Parathyroid adenoma (tissue), 2 donors: ENCODE results near the gene SLC12A5.

Experiments
- H2AFZ ChIP-seq: fragments of 300-600 bp; sonication (generic); one replicate; pipeline ENCODE4 v1.7.0; 2017; ENCODE audit warnings: antibody characterized with exemption, mild to moderate bottlenecking
- H3K27ac ChIP-seq: fragments of 300-600 bp; sonication (generic); one replicate; pipeline ENCODE4 v1.7.0; 2017
- H3K27me3 ChIP-seq: fragments of 300-600 bp; sonication (generic); one replicate; pipeline ENCODE4 v1.7.0; 2017; ENCODE audit warnings: low read length; ENCODE audit not compliant: control insufficient read depth, insufficient read depth
- H3K36me3 ChIP-seq: fragments of 300-600 bp; sonication (generic); one replicate; pipeline ENCODE4 v1.7.0; 2017; ENCODE audit warnings: low read length; ENCODE audit not compliant: control insufficient read depth, insufficient read depth
- H3K4me1 ChIP-seq: fragments of 300-600 bp; sonication (generic); one replicate; pipeline ENCODE4 v1.7.0; 2017; ENCODE audit warnings: control low read depth
- H3K4me2 ChIP-seq: fragments of 300-600 bp; sonication (generic); one replicate; pipeline ENCODE4 v1.7.0; 2017; ENCODE audit warnings: low read length
- H3K4me3 ChIP-seq: fragments of 300-600 bp; sonication (generic); one replicate; pipeline ENCODE4 v1.7.0; 2017; ENCODE audit warnings: low read depth, low read length
- H3K79me2 ChIP-seq: fragments of 300-600 bp; sonication (generic); one replicate; pipeline ENCODE4 v1.7.0; 2017; ENCODE audit warnings: control low read depth
- H3K9ac ChIP-seq: fragments of 300-600 bp; sonication (generic); one replicate; pipeline ENCODE4 v1.7.0; 2017; ENCODE audit warnings: mild to moderate bottlenecking
- H3K9me3 ChIP-seq: fragments of 300-600 bp; sonication (generic); one replicate; pipeline ENCODE4 v1.7.0; 2017; ENCODE audit warnings: low read length; ENCODE audit not compliant: control insufficient read depth
- TF ChIP-seq, protein P1 (sequence below): fragments of 300-600 bp; sonication (generic); IDR thresholded peaks from one replicate; pipeline ENCODE4 v1.7.0; 2017; ENCODE audit warnings: antibody characterized with exemption, mild to moderate bottlenecking
- donor health status: primary hyperparathyroidism.

SLC12A5 gene

GRCh38 chr20:46028772-46029371 is at the start of gene SLC12A5:
Gene SLC12A5, plus strand, starts transcription at chr20:46029215. Its CDS starts 130 bp downstream, at chr20:46029345.
- Histone ChIP-seq H3K9me3 (no peaks in the 10 kb centered on the region), H3K27me3 (peaks cover 6% of the 10 kb centered on the region), H3K79me2 (no peaks in the 10 kb centered on the region), H3K36me3 (no peaks in the 10 kb centered on the region), H3K27ac (no peak within 1 kb of the TSS), H3K4me1 (peaks cover 13% of the 10 kb centered on the region), H2AFZ (peak within 1 kb of the TSS; percentile 74), H3K4me3 (no peak within 1 kb of the TSS), H3K4me2 (no peak within 1 kb of the TSS), H3K9ac (peak within 1 kb of the TSS; percentile 28)
- TF ChIP-seq, protein P1, sequence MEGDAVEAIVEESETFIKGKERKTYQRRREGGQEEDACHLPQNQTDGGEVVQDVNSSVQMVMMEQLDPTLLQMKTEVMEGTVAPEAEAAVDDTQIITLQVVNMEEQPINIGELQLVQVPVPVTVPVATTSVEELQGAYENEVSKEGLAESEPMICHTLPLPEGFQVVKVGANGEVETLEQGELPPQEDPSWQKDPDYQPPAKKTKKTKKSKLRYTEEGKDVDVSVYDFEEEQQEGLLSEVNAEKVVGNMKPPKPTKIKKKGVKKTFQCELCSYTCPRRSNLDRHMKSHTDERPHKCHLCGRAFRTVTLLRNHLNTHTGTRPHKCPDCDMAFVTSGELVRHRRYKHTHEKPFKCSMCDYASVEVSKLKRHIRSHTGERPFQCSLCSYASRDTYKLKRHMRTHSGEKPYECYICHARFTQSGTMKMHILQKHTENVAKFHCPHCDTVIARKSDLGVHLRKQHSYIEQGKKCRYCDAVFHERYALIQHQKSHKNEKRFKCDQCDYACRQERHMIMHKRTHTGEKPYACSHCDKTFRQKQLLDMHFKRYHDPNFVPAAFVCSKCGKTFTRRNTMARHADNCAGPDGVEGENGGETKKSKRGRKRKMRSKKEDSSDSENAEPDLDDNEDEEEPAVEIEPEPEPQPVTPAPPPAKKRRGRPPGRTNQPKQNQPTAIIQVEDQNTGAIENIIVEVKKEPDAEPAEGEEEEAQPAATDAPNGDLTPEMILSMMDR, result no peak

DNA sequence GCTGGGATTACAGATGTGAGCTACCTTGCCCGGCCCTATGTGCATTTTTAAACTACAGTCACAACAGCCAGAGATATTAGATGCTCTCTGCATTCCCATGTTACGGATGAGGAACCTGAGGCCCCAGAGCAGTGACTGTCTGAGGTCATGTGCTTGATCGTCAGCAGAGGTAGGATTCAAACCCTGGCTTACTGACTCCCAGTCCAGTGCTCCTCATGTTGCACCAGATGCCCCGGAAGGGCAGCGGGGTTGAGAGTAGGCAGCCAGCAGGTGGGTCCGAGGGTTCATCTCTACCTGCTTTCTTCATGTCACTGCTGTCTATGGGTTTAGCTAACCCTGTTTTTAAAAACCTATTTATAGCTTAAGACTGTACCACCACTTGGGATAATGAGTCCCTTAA is 47.8 kb upstream of the SLC12A5 start:
- Histone ChIP-seq H3K27me3 (no peaks in the 10 kb centered on the region), H3K4me3 (no peak overlapping the region), H3K27ac (no peak overlapping the region), H3K79me2 (no peaks in the 10 kb centered on the region), H2AFZ (no peak overlapping the region), H3K4me2 (no peak overlapping the region), H3K36me3 (no peaks in the 10 kb centered on the region), H3K4me1 (no peaks in the 10 kb centered on the region), H3K9me3 (no peaks in the 10 kb centered on the region), H3K9ac (no peak overlapping the region)
- TF ChIP-seq, protein P1, result no peak

DNA sequence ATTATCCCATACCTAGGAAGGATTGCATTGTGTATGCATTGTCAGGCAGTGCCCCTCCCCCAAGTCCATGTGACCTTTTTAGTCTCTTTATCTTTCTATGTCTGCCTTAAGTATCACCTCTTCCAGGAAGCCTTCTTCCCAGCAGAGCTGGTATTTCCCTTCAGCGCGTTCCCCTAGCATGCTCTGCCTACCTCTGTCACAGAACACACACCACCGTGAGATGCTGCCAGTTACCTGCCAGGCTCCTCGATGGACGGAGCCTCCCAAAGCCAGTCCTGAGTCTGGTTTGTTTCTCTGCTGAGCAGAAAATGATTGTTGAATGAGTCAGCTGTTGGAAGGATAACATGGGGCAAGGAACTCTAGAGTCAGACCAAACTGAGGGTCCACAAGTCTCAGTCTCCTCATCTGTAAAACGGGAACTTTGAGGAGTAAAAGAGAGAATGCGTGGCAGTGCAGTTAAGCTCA is 45.7 kb upstream of the SLC12A5 start:
- no peak overlapping the region for H3K27ac ChIP-seq
- no peaks in the 10 kb centered on the region for H3K4me1 ChIP-seq
- no peaks in the 10 kb centered on the region for H3K79me2 ChIP-seq

GRCh38 chr20:45985573-45985972 is 43.4 kb upstream of the SLC12A5 start:
- H3K27ac ChIP-seq, result no peak overlapping the region
- no peaks in the 10 kb centered on the region for H3K9me3 ChIP-seq
- no peaks in the 10 kb centered on the region for H3K36me3 ChIP-seq
- no peaks in the 10 kb centered on the region for H3K79me2 ChIP-seq
- TF ChIP-seq, protein P1, result no peak
- H3K4me1 ChIP-seq, result no peaks in the 10 kb centered on the region
- H2AFZ ChIP-seq, result no peak overlapping the region
- no peak overlapping the region for H3K9ac ChIP-seq
- no peak overlapping the region for H3K4me3 ChIP-seq
- H3K27me3 ChIP-seq, result no peaks in the 10 kb centered on the region
- no peak overlapping the region for H3K4me2 ChIP-seq

More for the DNA sequence above, 45.7 kb upstream of the SLC12A5 start:
- Histone ChIP-seq H3K4me2 (no peak overlapping the region), H2AFZ (no peak overlapping the region), H3K9ac (no peak overlapping the region), H3K27me3 (no peaks in the 10 kb centered on the region), H3K36me3 (no peaks in the 10 kb centered on the region), H3K9me3 (no peaks in the 10 kb centered on the region), H3K4me3 (no peak overlapping the region)
- TF ChIP-seq, protein P1, result no peak
